Fibroblast of mammary gland (primary cell): ENCODE data around the gene GCSAM.

Experiments
- DNase-seq: peaks from one replicate; pipeline ENCODE4 v3.0.0-alpha.2; 2010; ENCODE audit warnings: low read depth
- H3K4me3 ChIP-seq: 2 replicates; pipeline ENCODE4 v1.5.1; 2011; ENCODE audit warnings: low read depth, mild to moderate bottlenecking, low read length, moderate library complexity; ENCODE audit not compliant: control insufficient read depth
- TF ChIP-seq, protein P1 (sequence below): conservative IDR thresholded peaks from 2 replicates; pipeline ENCODE4 v1.5.1; 2011; ENCODE audit warnings: low read depth, low read length, inconsistent platforms; ENCODE audit not compliant: control insufficient read depth, insufficient read depth

Gene GCSAM

DNA sequence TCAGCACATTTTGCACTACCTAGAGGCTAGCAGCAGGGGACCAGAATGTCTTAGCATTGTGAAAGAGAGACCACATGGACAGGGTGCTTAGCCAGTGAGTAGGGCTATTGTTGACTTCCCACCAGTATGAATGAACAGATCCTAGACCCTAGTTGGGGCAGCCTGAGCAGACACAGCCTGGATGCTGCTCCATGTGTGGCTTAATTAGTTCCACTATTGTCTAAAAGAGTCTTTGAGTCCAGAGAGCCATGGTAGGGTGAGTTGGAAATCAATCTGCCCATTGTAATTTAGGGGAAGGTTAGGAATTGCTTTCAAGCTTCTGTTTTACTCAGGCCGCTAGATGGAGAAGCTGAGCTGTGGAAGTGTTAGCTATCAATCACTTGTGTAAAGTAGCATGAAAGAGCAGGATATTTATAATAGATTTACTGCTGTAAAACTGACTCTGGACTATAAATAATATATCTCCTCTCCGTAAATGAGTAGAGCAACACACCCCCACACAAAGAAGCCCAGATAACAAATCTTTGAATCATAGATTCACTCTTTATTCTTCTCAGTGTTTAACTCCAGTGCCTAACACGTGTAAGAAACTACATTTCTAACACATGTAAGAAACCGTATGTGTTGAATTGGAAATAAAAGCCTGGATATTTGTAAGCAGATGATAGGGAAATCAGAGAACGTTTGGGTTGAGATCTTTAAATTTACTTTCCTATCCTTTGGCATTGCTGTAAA lies 4.1 kb upstream of the GCSAM start:
- TF ChIP-seq, protein P1, sequence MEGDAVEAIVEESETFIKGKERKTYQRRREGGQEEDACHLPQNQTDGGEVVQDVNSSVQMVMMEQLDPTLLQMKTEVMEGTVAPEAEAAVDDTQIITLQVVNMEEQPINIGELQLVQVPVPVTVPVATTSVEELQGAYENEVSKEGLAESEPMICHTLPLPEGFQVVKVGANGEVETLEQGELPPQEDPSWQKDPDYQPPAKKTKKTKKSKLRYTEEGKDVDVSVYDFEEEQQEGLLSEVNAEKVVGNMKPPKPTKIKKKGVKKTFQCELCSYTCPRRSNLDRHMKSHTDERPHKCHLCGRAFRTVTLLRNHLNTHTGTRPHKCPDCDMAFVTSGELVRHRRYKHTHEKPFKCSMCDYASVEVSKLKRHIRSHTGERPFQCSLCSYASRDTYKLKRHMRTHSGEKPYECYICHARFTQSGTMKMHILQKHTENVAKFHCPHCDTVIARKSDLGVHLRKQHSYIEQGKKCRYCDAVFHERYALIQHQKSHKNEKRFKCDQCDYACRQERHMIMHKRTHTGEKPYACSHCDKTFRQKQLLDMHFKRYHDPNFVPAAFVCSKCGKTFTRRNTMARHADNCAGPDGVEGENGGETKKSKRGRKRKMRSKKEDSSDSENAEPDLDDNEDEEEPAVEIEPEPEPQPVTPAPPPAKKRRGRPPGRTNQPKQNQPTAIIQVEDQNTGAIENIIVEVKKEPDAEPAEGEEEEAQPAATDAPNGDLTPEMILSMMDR, result peak; percentile 49
- DNase-seq, result peak; percentile 25
- H3K4me3 ChIP-seq, result no peak overlapping the region

DNA sequence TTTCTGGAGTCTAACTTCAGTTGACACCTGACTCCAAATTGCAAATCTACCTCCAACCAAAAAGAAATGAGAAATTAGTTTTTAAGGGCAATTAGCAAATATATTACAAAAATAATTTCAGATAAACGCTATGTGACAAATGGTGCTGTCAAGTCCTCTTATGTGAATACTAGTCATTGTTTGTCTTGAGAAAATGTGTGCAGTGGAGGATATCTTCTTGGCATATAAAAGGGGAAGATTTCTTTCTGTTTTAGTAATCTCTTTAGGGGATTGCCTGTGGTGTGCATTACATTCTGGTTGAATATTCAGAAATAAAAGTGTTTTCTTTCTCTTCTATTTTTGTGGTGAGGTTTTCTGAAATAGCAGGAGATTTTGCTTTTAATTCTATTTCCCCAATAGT lies 3.0 kb upstream of the GCSAM start:
- TF ChIP-seq, protein P1, result no peak
- DNase-seq, result no peak
- H3K4me3 ChIP-seq, result no peak overlapping the region

- DNase-seq, result peak; percentile 6
- TF ChIP-seq, protein P1, result no peak
- H3K4me3 ChIP-seq, result no peak overlapping the region
Observed at GRCh38 chr3:112134335-112135124, 1.5 kb upstream of the GCSAM start.

DNA sequence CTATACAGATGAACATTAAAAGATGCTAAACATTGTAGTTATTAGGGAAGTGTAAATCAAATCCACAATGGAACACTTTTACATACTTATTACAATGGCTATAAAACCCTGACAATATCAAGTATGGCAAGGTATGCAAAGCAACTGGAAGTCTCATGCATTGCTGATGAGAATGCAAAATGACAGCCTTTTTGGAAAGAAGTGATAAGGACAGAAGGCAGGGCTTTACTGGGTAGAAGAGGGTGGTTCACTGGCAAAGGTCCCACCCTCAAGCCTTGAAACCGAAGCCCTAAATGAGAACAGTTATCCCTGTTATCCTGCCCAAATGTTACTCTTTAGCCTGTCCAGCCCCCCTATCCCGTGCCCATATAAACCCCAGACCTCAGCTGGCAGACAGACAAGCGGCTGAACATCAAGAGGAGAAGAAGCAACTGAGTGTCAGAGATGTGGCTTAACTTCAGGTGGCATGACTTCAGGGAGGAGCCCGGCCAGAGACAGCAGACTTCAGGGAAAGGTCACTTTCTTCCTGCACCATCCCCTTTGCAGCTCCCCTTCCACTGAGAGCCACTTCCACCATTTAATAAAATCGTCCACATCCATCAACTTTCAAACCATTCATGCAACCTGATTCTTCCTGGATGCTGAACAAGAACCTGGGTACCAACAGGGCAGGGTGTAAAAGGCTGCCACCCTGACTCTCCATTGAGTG lies 732 bp upstream of the GCSAM start:
- TF ChIP-seq, protein P1, result no peak
- no peak overlapping the region for H3K4me3 ChIP-seq

GRCh38 chr3:112132554-112132953 lies 494 bp downstream of the GCSAM start:
- DNase-seq, result no peak
- H3K4me3 ChIP-seq, result no peak overlapping the region
- TF ChIP-seq, protein P1, result no peak

More for the DNA sequence above, 732 bp upstream of the GCSAM start:
- no peak for DNase-seq

GRCh38 chr3:112132088-112132487 lies 960 bp downstream of the GCSAM start:
- no peak overlapping the region for H3K4me3 ChIP-seq
- TF ChIP-seq, protein P1, result no peak
- no peak for DNase-seq
